ENCODE measurements around the gene INPP4B.

- TF ChIP-seq EZH2phosphoT487 (IDR thresholded peaks at IDR 0.05; ENCODE audit: insufficient read depth, low read depth) (no peak), EZH2 (IDR thresholded peaks at IDR 0.05; ENCODE audit: insufficient read depth, poor library complexity, severe bottlenecking) (no peak)
Observed at GRCh38 chr4:142701017-142701416, 145.1 kb downstream of the INPP4B start.

Measured in GM23248 (cell line).